K562 (cell line): ENCODE measurements around the gene CHD2. TPM values are rescaled to one million over a fixed set of nuclear protein-coding genes. Genes with fewer than 3 reads are reported as not detected.
A peak's percentile ranks its signal among the peaks of the same experiment; 100 is the strongest.

ENCODE experiments used
- ASH1L ChIP-seq: fragments of 450-650 bp; IDR thresholded peaks from 2 replicates; pipeline ENCODE4 v1.6.1; 2018; ENCODE audit warnings: borderline replicate concordance, mild to moderate bottlenecking, low read depth; ENCODE audit not compliant: partially characterized antibody
- CHD1 ChIP-seq: fragments of 200-600 bp; sonication (generic); IDR thresholded peaks from one replicate; pipeline ENCODE4 v1.6.1; 2012; ENCODE audit warnings: mild to moderate bottlenecking, moderate library complexity, low read length, inconsistent platforms
- CHD4 ChIP-seq: fragments of 200-600 bp; sonication (generic); IDR thresholded peaks from 3 replicates; pipeline ENCODE4 v1.6.1; 2012; ENCODE audit warnings: low read depth, mild to moderate bottlenecking, mixed read lengths, low read length, inconsistent platforms; ENCODE audit not compliant: insufficient read depth, insufficient replicate concordance, poor library complexity, severe bottlenecking
- CREB1 ChIP-seq, 2 experiments: sonication (generic) in 1 of 2; formaldehyde crosslinking in 1 of 2; IDR thresholded peaks; 2 replicates each; pipeline versions ENCODE4 v1.6.1 to v1.8.0; 2012 to 2022; ENCODE audit warnings: inconsistent platforms in 1 of 2, mild to moderate bottlenecking in 1 of 2, missing genetic modification reagents in 1 of 2, moderate library complexity in 1 of 2
- E2F3 ChIP-seq: fragments of 250-450 bp; sonication (Bioruptor Pico); IDR thresholded peaks from 2 replicates; pipeline ENCODE4 v1.4.0; 2020; ENCODE audit warnings: mild to moderate bottlenecking
- GTF2F1 ChIP-seq: IDR thresholded peaks from 2 replicates; pipeline ENCODE4 v1.6.1; 2011; ENCODE audit warnings: low read depth, low read length, improper control_type of control experiment
- HMG20A ChIP-seq: fragments of 450-650 bp; formaldehyde crosslinking; conservative IDR thresholded peaks from 2 replicates; pipeline ENCODE4 v1.4.0; 2020; ENCODE audit warnings: mild to moderate bottlenecking, mixed read lengths
- MAZ ChIP-seq, 2 experiments: fragments of 450-650 bp in 1 of 2; sonication (generic) in 1 of 2; formaldehyde crosslinking; IDR thresholded peaks in 1 of 2; conservative IDR thresholded peaks in 1 of 2; 2 replicates each; pipeline versions ENCODE4 v1.4.0 to v1.5.0; 2020; ENCODE audit warnings: mild to moderate bottlenecking in 1 of 2, missing genetic modification reagents in 1 of 2
- MCM5 ChIP-seq: fragments of 450-650 bp; IDR thresholded peaks from 2 replicates; pipeline ENCODE4 v1.6.1; 2016; ENCODE audit warnings: low read depth
- MECOM ChIP-seq: fragments of 250-450 bp; sonication (Bioruptor Pico); IDR thresholded peaks from 2 replicates; pipeline ENCODE4 v1.8.0; 2022; ENCODE audit warnings: inconsistent platforms
- POLR2AphosphoS5 ChIP-seq: IDR thresholded peaks from 2 replicates; pipeline ENCODE4 v1.6.1; 2011; ENCODE audit warnings: mild to moderate bottlenecking, low read depth, low read length, moderate library complexity; ENCODE audit not compliant: control insufficient read depth, insufficient read depth
- SMARCE1 ChIP-seq: fragments of 450-650 bp; IDR thresholded peaks from 2 replicates; pipeline ENCODE4 v1.7.1; 2016; ENCODE audit warnings: mild to moderate bottlenecking
- ZNF253 ChIP-seq: fragments of 250-450 bp; sonication (Bioruptor Pico); conservative IDR thresholded peaks from 2 replicates; pipeline ENCODE4 v1.6.1; 2021; ENCODE audit warnings: mild to moderate bottlenecking
- polyA plus RNA-seq, 8 experiments: library from polyadenylated mRNA; depleted of rRNA in 4 of 8; stranded (reverse) in 5 of 8; unstranded in 3 of 8; fragments of >200 nt; fragmentation: Nextera tagmentation in 2 of 8; fragmentation: Illumina TruSeq in 1 of 8; extraction: Ambion mirVana in 2 of 8; extraction: Trizol in 1 of 8; gene quantifications; 2 replicates each; pipeline versions ENCODE4 v1.2.1 to v1.2.3, GENCODE V29; 2011 to 2014; ENCODE audit warnings: inconsistent platforms in 1 of 8, missing spikeins in 1 of 8
- total RNA-seq, 7 experiments: library from RNA; depleted of rRNA in 6 of 7; stranded (reverse); fragments of >200 nt in 6 of 7; fragmentation: Illumina TruSeq in 2 of 7; extraction: Trizol in 2 of 7; gene quantifications; 2 replicates each; pipeline versions ENCODE4 v1.2.1 to v1.2.3, GENCODE V29; 2011 to 2021; ENCODE audit warnings: low replicate concordance in 1 of 7
- TF ChIP-seq, protein P1 (sequence below), 2 experiments: fragments of 450-650 bp; IDR thresholded peaks; 2 replicates each; pipeline ENCODE4 v1.6.1; 2018; ENCODE audit warnings: mild to moderate bottlenecking in 2 of 2, low read depth in 1 of 2; ENCODE audit not compliant: partially characterized antibody in 2 of 2
- TF ChIP-seq, protein P2 (sequence below): fragments of 450-650 bp; IDR thresholded peaks from 2 replicates; pipeline ENCODE4 v1.6.1; 2017; ENCODE audit warnings: antibody characterized with exemption, mild to moderate bottlenecking

CHD2 gene
- total and polyA plus RNA-seq, 9 of the 15 experiments (the other 6 are each of a cell fraction or from before 2014, with no cell fraction given): 38.9 to 70.8 (median 56.2) TPM

DNA sequence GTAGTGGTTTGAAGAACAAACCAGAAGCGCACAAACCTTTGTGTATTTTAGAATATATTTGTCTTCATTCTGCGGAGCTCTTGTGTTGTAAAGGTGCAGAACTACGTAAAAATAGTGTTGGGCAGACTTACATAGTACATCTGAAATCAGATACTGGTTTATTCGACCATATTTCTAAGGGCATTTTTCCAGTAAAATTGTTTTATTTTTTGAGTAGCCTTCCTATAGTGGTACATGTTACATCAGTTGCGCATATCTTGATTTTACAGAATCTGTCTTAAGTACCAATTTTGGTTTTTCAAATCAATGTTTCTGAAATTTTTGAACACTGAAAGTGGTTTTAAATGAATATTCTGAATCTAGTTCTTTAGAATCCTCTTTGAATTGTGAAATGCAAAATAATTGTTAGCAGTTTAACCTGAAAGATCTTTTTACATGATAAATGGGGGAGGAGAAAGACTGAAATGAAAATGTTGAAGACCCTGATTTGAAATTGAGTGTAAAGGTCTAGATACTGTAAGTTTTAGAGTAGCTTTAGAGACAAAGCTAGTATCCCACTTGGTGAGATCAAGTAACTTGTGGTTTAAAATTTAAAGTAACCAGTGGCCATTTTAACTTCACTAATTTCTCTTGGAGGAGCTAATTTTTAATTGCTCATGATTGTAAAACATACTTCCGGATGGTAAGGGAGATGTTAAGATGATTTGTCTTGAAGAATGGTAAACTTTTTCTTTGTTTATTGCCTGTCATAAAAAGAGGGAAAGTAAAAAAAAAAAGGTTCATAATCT lies 15.5 kb upstream of the CHD2 start (continued):
- TF ChIP-seq, protein P1, sequence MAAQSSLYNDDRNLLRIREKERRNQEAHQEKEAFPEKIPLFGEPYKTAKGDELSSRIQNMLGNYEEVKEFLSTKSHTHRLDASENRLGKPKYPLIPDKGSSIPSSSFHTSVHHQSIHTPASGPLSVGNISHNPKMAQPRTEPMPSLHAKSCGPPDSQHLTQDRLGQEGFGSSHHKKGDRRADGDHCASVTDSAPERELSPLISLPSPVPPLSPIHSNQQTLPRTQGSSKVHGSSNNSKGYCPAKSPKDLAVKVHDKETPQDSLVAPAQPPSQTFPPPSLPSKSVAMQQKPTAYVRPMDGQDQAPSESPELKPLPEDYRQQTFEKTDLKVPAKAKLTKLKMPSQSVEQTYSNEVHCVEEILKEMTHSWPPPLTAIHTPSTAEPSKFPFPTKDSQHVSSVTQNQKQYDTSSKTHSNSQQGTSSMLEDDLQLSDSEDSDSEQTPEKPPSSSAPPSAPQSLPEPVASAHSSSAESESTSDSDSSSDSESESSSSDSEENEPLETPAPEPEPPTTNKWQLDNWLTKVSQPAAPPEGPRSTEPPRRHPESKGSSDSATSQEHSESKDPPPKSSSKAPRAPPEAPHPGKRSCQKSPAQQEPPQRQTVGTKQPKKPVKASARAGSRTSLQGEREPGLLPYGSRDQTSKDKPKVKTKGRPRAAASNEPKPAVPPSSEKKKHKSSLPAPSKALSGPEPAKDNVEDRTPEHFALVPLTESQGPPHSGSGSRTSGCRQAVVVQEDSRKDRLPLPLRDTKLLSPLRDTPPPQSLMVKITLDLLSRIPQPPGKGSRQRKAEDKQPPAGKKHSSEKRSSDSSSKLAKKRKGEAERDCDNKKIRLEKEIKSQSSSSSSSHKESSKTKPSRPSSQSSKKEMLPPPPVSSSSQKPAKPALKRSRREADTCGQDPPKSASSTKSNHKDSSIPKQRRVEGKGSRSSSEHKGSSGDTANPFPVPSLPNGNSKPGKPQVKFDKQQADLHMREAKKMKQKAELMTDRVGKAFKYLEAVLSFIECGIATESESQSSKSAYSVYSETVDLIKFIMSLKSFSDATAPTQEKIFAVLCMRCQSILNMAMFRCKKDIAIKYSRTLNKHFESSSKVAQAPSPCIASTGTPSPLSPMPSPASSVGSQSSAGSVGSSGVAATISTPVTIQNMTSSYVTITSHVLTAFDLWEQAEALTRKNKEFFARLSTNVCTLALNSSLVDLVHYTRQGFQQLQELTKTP (IDR thresholded peaks at IDR 0.05; ENCODE audit: low read depth in 1 of 2, partially characterized antibody in 2 of 2): peak in 1 of 2 experiments; percentile 39
- TF ChIP-seq ASH1L: peak; percentile 8
- no peak for TF ChIP-seq GTF2F1
- no peak for TF ChIP-seq ZNF253 (CRISPR knock-in tag)
- no peak for TF ChIP-seq MECOM (CRISPR knock-in tag)
- TF ChIP-seq MAZ (CRISPR knock-in tag; conservative IDR thresholded peaks at IDR 0.05 in 1 of 2, IDR thresholded peaks at IDR 0.05 in 1 of 2): no peak
- TF ChIP-seq CHD1: peak; percentile 63
- no peak for TF ChIP-seq E2F3 (CRISPR knock-in tag)
- 0 out of 2 replicates have a peak, but pooled peaks have one; percentile 33 for TF ChIP-seq POLR2AphosphoS5
- 0 out of 2 replicates have a peak, but pooled peaks have one; percentile 12 for TF ChIP-seq SMARCE1
- no peak for TF ChIP-seq CREB1 (IDR thresholded peaks at IDR 0.05)
- TF ChIP-seq CREB1 (CRISPR knock-in tag; IDR thresholded peaks at IDR 0.05): no peak
- no peak for TF ChIP-seq HMG20A (CRISPR knock-in tag)
- TF ChIP-seq CHD4: no peak
- TF ChIP-seq, protein P2, sequence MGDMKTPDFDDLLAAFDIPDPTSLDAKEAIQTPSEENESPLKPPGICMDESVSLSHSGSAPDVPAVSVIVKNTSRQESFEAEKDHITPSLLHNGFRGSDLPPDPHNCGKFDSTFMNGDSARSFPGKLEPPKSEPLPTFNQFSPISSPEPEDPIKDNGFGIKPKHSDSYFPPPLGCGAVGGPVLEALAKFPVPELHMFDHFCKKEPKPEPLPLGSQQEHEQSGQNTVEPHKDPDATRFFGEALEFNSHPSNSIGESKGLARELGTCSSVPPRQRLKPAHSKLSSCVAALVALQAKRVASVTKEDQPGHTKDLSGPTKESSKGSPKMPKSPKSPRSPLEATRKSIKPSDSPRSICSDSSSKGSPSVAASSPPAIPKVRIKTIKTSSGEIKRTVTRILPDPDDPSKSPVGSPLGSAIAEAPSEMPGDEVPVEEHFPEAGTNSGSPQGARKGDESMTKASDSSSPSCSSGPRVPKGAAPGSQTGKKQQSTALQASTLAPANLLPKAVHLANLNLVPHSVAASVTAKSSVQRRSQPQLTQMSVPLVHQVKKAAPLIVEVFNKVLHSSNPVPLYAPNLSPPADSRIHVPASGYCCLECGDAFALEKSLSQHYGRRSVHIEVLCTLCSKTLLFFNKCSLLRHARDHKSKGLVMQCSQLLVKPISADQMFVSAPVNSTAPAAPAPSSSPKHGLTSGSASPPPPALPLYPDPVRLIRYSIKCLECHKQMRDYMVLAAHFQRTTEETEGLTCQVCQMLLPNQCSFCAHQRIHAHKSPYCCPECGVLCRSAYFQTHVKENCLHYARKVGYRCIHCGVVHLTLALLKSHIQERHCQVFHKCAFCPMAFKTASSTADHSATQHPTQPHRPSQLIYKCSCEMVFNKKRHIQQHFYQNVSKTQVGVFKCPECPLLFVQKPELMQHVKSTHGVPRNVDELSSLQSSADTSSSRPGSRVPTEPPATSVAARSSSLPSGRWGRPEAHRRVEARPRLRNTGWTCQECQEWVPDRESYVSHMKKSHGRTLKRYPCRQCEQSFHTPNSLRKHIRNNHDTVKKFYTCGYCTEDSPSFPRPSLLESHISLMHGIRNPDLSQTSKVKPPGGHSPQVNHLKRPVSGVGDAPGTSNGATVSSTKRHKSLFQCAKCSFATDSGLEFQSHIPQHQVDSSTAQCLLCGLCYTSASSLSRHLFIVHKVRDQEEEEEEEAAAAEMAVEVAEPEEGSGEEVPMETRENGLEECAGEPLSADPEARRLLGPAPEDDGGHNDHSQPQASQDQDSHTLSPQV: 0 out of 2 replicates have a peak, but pooled peaks have one; percentile 19
- TF ChIP-seq MCM5: no peak
